Left renal pelvis (tissue), 4 donors: ENCODE data around the gene VWA5A. TPM values are rescaled to one million over a fixed set of nuclear protein-coding genes. Genes with fewer than 3 reads are reported as not detected.
A peak's percentile ranks its signal among the peaks of the same experiment; 100 is the strongest.
"Not testable (repeated sequence)": the region's sequence is repeated elsewhere in the genome, so short reads cannot be mapped to it uniquely, and the experiment has no call there.

Experiments used
- DNase-seq, 4 donors: peaks; one replicate each; pipeline ENCODE4 v3.0.0-alpha.2; 2013; ENCODE audit warnings: low read depth in 4 of 4, low spot score in 3 of 4
- polyA plus RNA-seq, 4 donors: library from polyadenylated mRNA; unstranded; fragments of 120-200 nt; gene quantifications; one replicate each; pipeline ENCODE4 v1.2.1, GENCODE V29; 2013; ENCODE audit not compliant: insufficient read length in 4 of 4

The VWA5A gene
- polyA plus RNA-seq, 4 donors = 13.1 to 16.2 (median 15.1) TPM

- no peak for DNase-seq
Measured at GRCh38 chr11:124153821-124154220, 38.6 kb downstream of the VWA5A start.

DNA sequence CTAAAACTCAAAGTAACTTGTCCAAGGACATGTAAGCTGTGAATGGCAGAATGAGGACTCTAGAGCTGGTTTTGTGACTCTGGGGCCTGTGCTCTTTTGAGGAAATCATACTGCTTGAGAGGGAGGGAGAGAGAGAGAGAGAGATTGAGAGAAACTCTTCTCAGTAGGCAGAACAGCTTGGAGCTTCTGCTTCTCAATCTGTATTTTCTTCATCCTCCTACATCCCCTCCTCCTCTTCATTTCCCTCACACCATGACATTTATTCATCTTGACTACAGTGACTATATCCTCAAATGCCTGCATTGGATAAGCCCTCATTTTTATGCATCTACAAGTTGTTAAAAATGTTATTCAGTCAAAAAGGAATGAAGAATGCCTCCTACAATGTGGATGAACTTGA is 44.2 kb downstream of the VWA5A start:
- DNase-seq = no peak

- no peak for DNase-seq
Measured at GRCh38 chr11:124160986-124161385, 45.7 kb downstream of the VWA5A start.

DNA sequence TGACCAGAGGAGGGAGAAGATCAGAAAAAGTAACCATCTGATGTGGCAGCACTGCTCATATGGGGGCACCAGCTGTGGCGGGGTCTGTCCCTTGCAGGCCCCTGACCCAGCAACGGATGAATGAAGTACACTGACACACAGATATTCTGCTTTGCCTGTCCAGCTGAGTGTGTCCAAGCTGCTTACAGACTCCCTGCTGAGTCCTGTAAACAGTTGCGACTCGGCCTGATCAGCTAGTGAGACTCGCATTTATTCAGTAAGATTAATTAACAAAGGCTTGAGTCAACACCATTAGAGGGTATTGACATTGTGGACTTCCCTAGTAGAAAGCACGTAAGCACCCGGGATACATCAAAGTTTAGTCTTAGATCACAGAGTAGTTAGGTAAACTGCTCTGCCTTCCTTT is 52.6 kb downstream of the VWA5A start:
- DNase-seq = no peak

- no peak for DNase-seq
Measured at GRCh38 chr11:124168796-124169195, 53.5 kb downstream of the VWA5A start.

DNA sequence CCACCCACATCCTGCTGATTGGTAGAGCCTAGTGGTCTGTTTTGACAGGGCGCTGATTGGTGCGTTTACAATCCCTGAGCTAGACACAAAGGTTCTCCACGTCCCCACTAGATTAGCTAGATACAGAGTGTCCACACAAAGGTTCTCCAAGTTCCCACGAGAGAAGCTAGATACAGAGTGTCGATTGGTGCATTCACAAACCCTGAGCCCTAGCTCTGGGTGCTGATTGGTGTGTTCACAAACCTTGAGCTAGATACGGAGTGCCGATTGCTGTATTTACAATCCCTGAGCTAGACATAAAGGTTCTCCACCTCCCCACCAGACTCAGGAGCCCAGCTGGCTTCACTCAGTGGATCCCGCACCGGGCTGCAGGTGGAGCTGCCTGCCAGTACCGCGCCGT is 55.1 kb downstream of the VWA5A start:
- not testable (repeated sequence) for DNase-seq

DNA sequence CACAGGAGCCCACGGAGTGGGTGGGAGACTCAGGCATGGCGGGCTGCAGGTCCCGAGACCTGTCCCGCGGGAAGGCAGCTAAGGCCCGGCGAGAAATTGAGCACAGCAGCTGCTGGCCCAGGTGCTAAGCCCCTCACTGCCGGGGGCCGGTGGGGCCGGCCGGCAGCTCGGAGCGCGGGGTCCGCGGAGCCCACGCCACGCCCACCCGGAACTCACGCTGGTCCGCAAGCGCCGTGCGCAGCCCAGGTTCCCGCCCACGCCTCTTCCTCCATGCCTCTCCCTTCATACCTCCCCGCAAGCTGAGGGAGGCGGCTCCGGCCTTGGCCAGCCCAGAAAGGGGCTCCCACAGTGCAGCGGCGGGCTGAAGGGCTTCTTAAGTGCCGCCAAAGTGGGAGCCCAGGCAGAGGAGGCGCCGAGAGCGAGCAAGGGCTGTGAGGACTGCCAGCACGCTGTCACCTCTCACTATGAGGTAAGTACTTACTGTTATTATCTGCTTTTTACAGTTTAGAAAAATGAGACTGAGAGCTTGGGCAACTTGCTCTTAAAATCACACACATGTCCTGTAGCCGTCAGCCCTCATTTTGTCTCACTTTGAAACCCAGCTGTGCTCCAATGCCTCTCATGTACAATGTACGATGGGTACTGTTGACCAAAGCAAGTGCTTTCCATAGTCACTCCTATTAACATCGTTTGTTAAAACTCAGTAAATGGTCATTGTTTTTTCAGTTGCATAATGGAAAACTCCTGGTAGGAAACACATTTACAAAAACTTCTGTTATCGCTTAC is 55.7 kb downstream of the VWA5A start:
- DNase-seq = no peak

DNA sequence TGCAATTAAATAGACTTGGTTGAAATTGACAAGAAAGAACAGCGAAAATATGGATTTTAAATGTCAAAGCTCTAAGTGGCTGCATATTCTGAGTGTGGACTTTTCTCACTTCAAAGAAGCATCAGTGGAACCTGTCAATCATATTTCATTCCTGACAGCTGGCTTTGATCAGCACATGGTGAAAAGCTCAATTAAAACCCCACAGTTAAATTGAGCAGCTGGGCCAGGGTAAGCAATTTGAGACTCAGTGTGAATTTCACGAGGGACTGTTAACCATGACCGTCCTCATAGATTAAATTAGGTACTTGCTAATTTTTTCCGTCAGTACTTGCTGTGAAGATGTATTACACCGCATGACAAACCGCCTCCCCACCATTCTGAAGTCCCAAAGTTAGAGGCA is 56.9 kb downstream of the VWA5A start:
- no peak for DNase-seq

GRCh38 chr11:124172599-124172998 is 57.3 kb downstream of the VWA5A start:
- no peak for DNase-seq

DNA sequence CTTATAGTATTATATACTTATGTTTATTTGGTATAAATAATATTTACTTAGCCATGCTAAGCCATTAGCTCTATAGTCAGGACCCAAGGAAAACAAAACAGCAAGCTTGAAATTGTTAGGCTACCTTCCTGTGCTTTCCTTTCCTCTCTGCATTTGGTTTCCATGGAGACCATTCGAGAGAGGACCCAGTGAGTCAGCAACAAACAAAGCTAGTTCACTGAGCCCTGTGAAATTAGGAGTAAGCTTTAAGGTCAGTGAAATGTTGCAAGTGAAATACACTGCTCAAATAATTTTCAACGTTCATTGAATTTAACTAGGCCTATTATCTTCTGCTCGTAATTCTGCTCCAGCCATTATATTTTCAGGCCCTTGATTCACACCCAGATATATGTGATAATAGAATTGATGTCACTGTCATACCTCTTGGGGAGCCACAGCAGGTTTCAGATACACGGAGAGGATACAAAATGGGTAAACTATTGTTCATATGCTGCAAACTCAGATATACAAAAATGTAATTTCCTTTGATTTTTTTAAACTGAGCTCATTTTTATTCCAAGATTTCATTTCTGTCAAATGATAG is 58.8 kb downstream of the VWA5A start:
- DNase-seq = peak in 1 of 4 donors; percentile 12

DNA sequence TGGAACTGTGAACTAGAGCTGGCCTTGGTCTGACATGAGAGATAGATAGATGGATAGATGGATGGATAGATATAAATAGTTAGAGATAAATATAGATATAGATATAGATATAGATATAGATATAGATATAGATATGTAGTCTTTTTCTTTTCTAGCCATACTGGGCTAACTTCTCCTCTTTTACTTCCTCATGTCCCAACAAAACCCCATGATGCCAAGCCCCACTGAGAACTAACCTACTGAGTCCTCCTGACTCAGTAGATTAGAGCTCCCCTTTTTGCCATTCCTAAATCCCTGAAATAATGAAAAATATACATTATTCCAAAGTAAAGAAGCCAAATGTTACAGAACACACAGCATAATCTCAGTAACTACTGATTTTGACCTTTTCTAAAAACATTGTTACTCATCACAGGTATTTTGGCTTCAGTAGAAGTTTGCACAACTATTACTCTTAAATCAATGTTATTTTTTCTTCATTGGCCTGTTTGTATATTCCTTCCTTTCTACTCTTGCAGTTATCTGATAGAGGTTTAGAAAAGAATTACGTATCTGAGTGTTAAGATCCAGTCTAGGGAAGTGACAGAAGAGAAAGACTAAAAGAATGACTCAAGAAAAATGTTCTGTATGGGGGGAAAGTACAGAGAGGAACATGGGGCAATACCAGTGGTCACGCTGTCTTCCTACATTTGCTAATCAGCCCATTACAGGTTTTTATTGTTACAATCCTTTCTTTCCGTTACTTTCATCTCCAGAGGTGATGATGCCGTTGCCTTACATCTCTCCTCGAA is 61.9 kb downstream of the VWA5A start:
- DNase-seq = no peak

- DNase-seq = no peak
Measured at GRCh38 chr11:124179310-124179709, 64.1 kb downstream of the VWA5A start.

- DNase-seq = no peak
Measured at GRCh38 chr11:124183068-124183467, 67.8 kb downstream of the VWA5A start, which contains the start of gene OR10D3. OR10D3 (plus strand) TSS chr11:124183345; CDS start chr11:124185270, 1,925 bp downstream.

DNA sequence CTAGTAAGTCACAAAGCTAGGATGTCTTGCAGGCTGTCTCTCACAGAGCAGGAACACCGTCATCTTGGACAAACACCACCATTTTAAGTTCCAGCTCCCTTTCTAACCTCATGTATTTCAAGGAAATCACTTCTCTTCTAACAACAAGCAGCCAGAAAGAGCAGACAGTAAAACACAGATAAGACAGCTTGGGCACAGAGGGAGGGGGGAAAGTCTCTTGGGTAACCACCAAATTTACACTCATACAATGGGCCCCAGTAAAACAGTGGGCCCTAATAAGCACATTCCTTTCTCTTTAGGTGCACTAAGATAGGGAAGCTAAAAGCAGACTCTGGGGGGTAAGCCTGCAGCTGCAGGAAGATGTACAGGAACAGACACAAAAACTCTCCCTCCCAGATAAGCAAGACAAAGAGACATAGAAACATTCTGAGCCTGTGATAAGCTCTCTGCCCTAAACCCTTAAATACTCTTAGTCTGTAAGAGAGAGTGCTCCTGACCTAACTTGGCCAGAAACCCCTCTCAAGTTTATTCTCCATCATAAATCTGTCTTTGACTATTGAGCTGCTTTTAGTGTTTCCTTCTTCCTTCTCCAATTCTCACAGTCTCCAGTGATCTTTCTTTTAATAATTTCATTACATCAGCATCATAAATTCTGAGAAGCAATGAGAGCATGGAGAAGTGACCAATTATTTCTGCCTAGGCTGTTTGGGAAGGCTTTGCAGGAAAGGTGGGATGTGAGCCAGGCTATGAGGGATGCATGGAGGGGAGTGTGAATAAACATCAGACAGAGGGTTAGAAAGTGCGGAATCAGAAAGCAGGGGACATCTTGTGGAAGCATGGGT is 75.3 kb downstream of the VWA5A start:
- peak in 3 of 4 donors; percentile 14 to 26 (median 14) for DNase-seq

DNA sequence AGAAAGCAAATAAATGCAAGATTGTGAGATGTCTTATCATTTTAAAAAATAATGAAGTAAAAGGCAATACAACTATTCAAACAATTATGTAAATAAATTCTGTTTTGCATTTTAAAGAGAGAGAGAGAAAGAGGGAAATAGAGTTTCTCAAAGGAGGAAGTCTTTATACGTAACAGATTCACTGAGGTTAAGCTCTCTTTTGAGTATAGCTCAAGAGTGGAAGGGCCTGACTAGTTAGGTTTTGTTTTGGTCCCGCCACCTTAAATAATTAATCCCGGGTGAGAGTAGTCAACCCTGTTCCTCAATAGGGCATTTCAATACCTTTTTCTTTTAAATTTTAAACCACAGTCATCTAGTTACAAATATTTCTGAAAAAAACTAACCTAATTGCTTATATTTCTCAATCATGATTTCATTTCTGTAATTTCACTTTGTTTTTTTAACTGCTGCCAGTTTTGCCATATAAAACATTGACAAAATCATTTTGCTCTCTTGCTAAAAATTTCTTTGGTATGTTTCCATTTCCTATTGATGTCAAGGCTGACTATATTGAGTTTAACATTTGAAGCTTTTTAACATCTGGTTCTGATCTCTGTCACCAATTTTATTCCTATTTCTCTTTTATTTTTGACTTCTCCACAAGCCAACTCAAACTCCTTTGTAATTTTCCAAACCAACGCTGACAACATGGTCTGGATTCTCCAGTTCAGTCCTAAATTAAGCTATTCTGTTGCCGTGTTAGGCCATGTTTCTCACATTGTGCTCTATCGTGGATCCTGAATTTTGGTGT is 78.2 kb downstream of the VWA5A start:
- no peak for DNase-seq

GRCh38 chr11:124194293-124195188 is 79.3 kb downstream of the VWA5A start:
- no peak for DNase-seq

DNA sequence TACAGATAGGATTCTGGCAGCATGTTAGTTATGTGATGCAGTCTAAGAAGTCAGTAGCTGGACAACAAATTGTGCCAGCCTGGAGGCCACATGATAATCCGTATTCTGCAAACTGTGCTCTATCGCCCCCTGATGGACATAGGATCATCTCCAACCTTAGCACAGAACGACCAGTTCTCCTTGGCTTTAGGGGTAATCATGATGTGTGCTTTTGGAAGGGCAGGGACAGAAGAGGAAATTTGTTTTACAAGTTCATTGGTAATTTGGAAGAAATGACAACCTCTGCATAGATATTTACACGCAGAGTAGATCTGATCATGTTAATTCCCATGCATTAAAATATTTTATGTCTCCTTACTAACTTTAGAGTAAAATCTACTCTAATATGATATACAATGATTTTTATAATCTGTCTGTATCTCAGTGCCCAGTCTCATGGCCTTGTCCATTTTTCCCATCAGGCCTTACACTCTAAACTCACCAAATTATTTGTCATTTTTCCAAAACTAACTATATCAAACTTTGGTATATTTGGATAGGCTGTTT is 80.0 kb downstream of the VWA5A start:
- peak in 1 of 4 donors; percentile 1 for DNase-seq
